ENCODE measurements around the gene BATF2.
A peak's percentile ranks its signal among the peaks of the same experiment; 100 is the strongest.
"Not testable (repeated sequence)": the region's sequence is repeated elsewhere in the genome, so short reads cannot be mapped to it uniquely, and the experiment has no call there.

Gene BATF2

DNA sequence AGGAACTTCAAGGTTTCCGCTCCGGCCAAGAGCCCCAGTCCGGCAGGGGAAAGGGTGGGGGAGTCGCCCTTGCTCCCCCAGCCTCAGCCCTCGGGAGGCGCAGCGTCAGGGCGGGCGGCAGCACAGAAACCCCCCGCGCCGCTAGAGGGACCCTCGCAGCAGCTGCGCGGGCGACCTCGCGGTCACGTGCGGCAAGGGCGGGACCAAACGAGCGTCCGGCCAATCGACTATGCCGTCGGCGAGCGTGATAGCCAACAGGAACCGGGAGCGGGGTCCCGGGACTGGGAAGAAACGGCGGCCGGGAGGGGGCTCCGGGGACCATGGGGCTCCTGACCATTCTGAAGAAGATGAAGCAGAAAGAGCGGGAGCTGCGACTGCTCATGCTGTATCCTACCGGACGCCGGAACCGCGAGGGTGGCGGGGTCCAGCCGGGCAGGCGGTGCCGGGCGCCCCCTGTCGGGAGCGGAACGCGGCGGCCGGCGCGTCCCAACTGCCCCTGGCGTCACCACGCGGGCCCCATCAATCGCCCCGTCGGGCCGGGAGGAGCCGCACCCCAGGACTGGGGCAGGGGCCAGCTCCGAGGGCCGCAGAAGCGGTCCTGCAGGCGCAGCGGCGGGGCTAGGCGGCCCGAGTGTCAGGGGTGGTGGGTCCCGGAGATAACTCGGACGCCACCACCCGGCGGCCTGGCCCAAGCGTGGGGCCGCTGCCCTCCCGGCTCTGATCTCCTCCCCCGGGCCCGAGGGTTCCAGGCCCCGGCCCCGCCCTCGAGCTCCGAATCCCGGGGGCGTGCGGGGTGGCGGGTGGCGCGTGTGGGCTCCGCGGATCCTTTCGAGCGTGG, 17.3 kb upstream of the BATF2 start, which contains the start of gene ARL2:
Gene ARL2, plus strand, starts transcription at position 273 of the 838 bp plus-strand sequence. Its CDS starts 48 bp downstream, at position 321.
- DNase-seq (ENCODE audit: low spot score): peak; percentile 89

DNA sequence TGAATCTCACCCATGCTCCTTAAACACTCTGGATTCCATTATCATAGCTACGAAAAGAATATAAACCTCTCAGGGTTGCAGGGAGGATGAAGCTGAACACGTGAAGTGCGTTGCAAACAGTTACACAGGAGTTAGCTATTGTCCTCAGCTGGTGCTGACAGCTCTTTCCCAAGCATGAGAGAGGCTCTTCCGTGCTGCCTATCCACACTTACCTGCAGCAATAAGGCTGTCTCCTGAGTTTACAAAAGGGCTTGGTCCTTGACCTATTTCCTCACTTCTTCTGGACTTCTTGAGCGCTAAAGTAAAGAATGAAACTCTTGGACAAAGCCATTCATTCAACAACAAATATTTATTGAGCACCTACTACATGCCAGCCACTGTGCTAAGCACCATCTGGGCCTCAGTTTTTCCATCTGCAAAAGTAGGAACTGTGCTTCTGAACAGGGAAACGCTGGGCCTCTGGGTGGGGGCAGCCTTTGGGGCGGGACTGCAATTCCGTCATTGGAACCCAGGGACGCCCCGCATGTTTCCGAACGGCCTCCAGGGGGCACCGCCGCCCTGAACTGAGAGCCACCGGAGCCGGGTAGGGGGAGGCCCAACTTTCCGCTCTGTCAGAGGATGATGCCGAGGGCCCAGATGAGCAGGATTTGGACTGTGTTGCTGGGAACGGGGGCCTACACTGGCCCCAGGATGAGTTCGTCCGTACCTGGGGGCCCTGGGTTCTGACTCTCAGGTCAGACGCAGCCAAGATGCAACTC, 16.5 kb upstream of the BATF2 start:
- DNase-seq (ENCODE audit: low spot score): peak; percentile 92

DNA sequence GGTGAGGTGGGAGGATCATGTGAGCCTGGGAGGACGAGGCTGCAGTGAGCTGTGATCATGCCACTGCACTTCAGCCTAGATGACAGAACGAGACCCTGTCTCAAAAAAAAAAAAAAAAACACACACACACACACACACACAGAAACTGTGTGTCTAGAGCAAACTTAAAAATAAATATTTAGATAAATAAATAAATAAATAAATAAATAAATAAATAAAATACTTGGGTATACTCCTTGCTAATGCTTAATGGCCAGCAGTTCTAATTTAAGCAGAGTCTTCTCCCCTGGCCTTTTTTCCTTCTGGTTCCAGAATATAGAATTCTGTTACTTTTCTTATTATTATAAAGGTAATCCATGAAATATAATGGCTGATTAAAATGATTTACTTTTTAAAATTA, 12.1 kb upstream of the BATF2 start:
- DNase-seq (ENCODE audit: low spot score): no peak

DNA sequence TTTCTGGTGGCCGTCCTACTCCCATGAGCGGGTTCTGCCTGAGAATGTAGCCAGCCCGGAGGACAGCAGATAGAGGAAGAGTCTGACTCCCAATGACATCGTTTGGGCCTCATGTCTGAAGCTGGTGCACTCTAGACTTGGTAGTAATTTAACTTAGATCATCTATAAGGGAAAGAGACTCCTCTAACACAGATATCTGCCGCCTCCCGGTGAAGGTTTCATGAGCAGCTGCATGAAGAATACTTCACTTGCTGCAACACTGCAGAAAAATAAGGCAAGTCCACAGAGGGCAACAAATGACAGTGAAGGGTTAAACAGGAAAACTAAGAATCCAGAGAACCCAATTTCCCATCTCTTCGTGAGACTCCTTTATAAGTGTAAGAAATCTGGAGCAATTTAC, 11.2 kb upstream of the BATF2 start:
- DNase-seq (ENCODE audit: low spot score): no peak

GRCh38 chr11:65003968-65004367, 7.2 kb upstream of the BATF2 start:
- not testable (repeated sequence) for DNase-seq (ENCODE audit: low spot score)

GRCh38 chr11:65003282-65003681, 6.5 kb upstream of the BATF2 start:
- DNase-seq (ENCODE audit: low spot score): no peak

GRCh38 chr11:65002706-65003105, 5.9 kb upstream of the BATF2 start:
- no peak for DNase-seq (ENCODE audit: low spot score)

DNA sequence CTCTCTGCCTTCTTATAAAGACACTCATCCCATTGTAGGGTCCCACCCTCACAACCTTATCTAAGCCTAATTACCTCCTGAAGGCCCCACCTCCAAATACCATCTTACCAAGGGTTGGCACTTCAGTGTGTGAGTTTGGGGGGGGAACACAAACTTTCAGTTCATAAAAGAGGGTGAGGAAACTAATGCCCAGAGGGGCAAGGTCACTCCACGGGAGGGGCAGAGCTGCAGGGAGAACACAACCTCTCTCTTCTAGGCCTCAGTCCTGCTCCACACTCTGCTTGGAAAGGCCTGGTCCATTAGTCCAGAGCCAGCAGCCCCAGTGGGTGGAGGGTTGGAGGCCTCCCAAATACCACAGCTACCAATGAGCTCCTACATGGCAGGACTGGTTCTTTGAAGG, 2.7 kb upstream of the BATF2 start:
- DNase-seq (ENCODE audit: low spot score): no peak

DNA sequence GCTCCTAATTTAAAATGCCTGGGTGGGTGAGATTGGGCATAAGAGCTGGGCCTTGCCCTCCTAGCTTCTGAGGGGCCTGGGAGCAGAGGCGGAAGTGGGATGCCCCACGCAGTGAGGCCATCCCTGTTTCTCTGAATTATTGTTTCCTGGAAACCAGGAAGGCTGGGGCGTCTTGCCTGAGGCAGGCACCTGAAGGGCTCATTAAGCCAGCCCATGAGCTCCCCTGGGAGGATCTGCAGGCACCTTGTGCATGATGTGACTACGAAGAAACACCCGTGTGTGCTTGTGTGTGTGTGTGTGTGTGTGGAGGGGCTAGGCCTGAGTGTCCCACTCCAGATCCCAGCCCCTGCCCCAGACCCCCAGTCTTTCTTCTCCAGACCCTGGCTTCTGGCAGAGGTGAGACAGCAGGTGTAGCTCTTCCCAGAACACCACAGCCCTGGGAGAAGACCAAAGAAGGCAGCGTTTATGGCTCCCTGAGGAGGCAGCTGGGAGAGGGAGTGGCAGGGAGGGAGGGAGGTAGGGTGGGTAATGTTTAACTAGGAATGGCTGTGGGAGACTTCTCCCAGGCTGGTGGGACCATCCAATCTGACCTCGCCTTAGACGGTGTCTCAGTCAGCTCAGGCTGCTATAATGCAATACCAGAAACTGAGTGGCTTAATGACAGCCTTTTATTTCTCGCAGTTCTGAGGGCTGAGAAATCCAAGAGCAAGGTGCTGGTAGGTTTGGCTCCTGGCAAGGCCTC, 2.1 kb upstream of the BATF2 start:
- DNase-seq (ENCODE audit: low spot score): peak; percentile 59

DNA sequence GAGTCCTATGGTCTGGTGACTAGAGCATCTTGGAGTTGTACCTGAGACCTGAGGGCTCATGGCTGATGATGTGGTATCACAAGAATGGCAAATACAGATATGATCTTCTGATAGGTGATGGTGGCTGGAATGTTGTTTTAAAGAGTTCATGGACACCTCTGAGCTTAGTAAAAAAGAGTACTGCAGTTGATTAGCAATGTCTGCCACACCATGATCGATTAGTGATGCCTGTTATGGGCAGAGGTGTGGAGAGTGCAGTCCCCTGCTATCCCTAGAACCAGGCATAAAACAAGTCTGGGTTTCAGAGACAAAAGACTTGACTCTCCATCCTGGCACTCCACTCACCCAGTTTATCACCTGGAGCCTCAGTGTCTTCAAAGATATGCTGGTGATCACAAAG, 1.4 kb upstream of the BATF2 start:
- DNase-seq (ENCODE audit: low spot score): no peak

- DNase-seq (ENCODE audit: low spot score): no peak
Observed at GRCh38 chr11:64996327-64996709, 453 bp downstream of the BATF2 start.

GRCh38 chr11:64994318-64994717, 2.5 kb downstream of the BATF2 start:
- DNase-seq (ENCODE audit: low spot score): no peak

- no peak for DNase-seq (ENCODE audit: low spot score)
Observed at GRCh38 chr11:64990222-64990923, 6.4 kb downstream of the BATF2 start.

DNA sequence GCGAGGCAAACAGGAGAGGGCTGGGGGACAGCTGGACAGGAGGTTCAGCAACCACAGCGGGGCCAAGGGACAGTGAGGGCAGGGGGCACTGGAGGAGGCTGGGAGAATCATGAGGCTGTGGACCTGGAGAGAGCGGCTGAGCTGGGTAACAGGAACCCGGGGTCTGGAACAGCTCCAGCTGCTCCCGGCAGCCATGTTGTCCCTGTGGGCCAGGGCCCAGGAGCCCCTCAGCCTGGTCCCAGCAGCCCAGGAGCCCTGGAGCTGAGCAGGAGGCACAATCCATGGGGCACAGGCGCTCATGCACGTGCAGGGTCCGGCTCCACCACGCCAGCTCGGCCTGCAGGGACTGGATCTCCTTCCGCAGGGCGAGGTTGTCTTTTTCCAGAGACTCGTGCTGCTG, 7.4 kb downstream of the BATF2 start:
- no peak for DNase-seq (ENCODE audit: low spot score)

DNA sequence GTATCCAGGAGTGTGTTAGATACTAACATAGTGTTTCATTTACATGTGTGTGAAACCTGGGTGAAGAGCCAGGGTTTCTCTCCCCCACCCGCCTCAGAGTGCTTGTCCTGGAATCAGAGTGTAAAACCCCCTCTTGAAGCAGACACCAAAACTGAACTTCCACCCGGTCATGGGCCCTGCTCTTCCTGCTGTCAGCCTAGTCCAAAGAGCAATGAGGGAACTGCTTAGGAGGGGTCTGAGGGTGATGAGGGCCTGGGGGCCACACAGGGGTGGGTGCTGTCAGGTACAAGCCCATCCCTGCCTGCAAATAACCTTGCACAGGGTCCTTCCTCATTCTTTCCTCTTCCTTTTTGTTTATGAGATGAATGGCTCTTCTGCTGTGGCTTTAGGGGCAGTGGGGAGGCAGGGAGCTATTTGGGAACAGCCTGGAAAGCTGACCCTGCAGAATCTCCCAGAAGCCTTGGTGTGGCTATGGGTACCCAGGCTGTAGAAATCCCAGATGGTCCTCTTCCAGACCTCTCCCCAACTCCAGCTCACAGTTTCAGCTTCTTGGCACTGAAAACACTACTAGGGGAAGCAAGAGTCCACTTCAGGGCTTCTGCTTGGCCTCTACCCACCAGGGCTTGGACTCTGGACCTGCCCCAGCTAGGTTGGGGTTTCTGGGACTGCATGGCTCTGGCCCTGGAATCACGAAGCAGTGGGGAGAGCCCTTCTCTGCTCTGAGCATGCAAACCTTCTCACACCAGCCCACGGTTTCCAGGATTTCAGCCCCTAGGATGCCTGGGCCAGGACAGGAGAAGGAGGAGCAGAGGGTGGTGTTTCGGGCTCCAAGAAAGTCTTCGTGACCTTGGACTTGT, 8.5 kb downstream of the BATF2 start:
- no peak for DNase-seq (ENCODE audit: low spot score)

DNA sequence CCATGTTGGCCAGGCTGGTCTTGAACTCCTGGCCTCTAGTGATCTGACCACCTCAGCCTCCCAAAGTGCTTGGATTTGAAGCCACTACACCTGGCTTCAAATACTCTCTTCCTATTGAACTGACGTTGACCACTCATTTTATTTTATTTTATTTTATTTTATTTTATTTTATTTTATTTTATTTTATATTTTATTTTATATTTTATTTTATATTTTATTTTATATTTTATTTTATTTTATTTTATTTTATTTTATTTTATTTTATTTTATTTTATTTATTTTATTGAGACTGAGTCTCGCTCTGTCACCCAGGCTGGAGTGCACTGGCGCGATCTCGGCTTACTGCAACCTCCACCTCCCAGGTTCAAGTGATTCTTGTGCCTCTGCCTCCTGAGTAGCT, 13.4 kb downstream of the BATF2 start:
- not testable (repeated sequence) for DNase-seq (ENCODE audit: low spot score)

DNA sequence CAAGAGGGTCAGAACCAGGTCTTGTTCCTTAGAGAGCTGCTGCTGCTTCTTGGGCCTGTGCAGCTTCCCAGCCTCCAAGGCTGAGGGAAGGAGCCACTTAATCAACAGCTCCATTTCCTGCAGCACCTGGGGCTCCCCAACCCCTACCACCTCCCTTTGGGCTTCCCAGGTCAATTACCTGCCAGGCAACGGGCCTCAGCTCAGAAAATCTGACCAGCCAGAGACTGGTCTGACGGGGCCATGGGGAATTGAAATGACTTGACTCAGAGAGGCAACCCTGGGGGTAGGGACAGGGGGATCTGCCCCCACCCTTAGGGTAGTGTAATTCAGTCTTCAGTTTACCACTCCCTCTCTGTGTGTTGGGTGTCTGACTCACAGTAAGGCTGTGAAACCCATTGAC, 20.1 kb downstream of the BATF2 start:
- DNase-seq (ENCODE audit: low spot score): no peak

GRCh38 chr11:64974124-64974523, 22.6 kb downstream of the BATF2 start:
- DNase-seq (ENCODE audit: low spot score): no peak

DNA sequence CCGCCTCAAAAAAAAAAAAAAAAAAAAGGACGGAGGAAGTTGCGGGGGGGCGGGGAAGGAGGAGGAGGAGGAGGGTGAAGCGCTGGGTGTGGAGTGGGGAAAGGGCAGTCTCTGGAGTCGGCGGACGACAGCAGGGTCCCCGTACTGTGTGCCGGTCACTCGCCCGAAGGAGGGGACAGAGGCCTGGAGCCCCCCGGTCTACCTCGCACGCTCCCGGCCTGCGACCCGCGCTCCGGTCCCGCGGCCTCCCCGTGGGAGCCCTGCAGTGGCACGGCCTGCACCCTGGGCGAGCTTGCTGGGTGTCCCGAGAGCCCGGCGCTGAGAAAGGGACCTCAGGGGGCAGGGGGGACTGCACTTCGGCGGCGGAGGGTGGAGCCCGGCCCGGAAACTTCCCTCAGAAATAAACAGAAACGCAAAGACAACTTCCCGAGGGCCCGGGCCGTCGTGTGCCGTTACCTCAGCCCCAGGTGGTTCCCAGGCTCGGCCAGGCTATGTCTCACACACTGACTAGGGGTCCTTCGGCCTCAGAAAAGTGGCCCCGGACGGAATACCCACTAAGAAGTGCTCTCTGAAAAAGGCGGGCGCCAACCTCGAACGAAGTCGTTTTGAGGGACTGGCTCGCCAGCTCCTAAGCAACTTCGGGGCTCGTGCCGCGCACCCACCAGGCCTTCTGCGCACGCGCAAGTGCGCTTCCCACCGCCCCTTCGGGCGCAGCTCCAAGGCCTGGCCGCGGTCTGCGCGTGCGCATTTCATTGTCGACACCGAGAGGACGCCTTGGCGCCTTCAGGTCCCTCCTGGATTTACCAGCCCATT, 25.1 kb downstream of the BATF2 start, which contains the start of gene MAJIN:
Gene MAJIN, minus strand, starts transcription at position 688 of the 813 bp plus-strand sequence. CDS start 12,703 bp downstream, outside the sequence.
- no peak for DNase-seq (ENCODE audit: low spot score)

DNA sequence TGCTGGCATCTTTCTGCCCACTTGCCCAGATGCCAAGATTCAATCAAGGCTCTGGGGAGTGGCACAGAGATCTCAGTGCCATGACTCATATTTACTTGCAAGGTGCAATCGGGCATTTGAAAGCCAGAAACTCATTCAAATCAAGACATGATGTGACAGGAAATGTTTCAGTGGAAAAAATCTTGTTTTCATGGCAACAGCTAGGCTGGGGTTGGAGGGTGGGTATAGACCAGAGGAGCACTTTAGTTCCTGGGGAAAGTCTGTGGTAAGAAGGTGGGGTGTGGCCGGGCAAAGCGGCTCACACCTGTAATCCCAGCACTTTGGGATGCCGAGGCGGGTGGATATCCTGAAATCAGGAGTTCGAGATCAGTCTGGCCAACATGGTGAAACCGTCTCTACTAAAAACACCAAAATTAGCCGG, 26.0 kb downstream of the BATF2 start:
- no peak for DNase-seq (ENCODE audit: low spot score)
